GM12878 (cell line): ENCODE measurements around the gene TSHZ2. TPM values are rescaled to one million over a fixed set of nuclear protein-coding genes. Genes with fewer than 3 reads are reported as not detected.

Experiments
- ATAC-seq: fragments of 200-7000 bp; cut with Tn5 transposase; 3 replicates; pipeline ENCODE4 v1.9.1; 2020; ENCODE audit warnings: mild to moderate bottlenecking, moderate library complexity
- BruUV-seq: library from RNA; stranded (reverse); fragments of 400-500 nt; replicated peaks from 2 replicates; lab custom pipeline; 2021; lab: Mats Ljungman, UMichigan
- CTCF ChIA-PET: fragments of 300-600 bp; sonication (Branson Sonifier 250); formaldehyde crosslinking; extraction: SDS; loops from one replicate; lab custom pipeline; 2021; ENCODE audit warnings: inconsistent platforms; lab: Yijun Ruan, JAX
- POLR2A ChIA-PET: fragments of 350-600 bp; formaldehyde crosslinking; extraction: SDS; loops from one replicate; lab custom pipeline; 2021; ENCODE audit warnings: inconsistent platforms; lab: Charles Lee
- RAD21 ChIA-PET: fragments of 300-600 bp; sonication (Branson Sonifier 250); formaldehyde crosslinking; loops from one replicate; lab custom pipeline; 2023; ENCODE audit warnings: antibody characterized with exemption; ENCODE audit not compliant: unreplicated experiment; lab: Charles Lee
- SMC1A ChIA-PET: fragments of 300-600 bp; sonication (Branson Sonifier 250); formaldehyde crosslinking; loops from one replicate; lab custom pipeline; 2023; ENCODE audit not compliant: unreplicated experiment, uncharacterized antibody; lab: Charles Lee
- DNase-seq: peaks from one replicate; pipeline ENCODE4 v3.0.0-alpha.2; 2011; ENCODE audit warnings: low read depth, low spot score
- FAIRE-seq: peaks from 3 replicates; lab custom pipeline; 2011; peaks lifted over from hg19 to GRCh38; lab: Jason Lieb, UNC
- H2AFZ ChIP-seq: 2 replicates; pipeline ENCODE4 v1.6.0; 2011; ENCODE audit warnings: low read depth, low read length, control low read depth; ENCODE audit not compliant: control insufficient read depth
- H3K27ac ChIP-seq: 2 replicates; pipeline ENCODE4 v1.5.1; 2011; ENCODE audit warnings: control low read depth; ENCODE audit not compliant: control insufficient read depth, insufficient read depth
- H3K27me3 ChIP-seq, 2 experiments: replicated peaks in 1 of 2; 2 replicates each; pipeline versions ENCODE4 v1.6.0 to v1.6.1; 2011; ENCODE audit warnings: low read length in 1 of 2; ENCODE audit not compliant: control insufficient read depth in 2 of 2, insufficient read depth in 2 of 2
- H3K36me3 ChIP-seq, 2 experiments: 2 replicates each; pipeline ENCODE4 v1.5.1; 2011; ENCODE audit warnings: low read length in 1 of 2; ENCODE audit not compliant: control insufficient read depth in 2 of 2, insufficient read depth in 2 of 2
- H3K4me1 ChIP-seq: 2 replicates; pipeline ENCODE4 v1.6.1; 2011; ENCODE audit warnings: mild to moderate bottlenecking, low read length, moderate library complexity, mixed read lengths; ENCODE audit not compliant: control insufficient read depth, insufficient read depth
- H3K4me2 ChIP-seq: 2 replicates; pipeline ENCODE4 v1.6.0; 2011; ENCODE audit warnings: control low read depth; ENCODE audit not compliant: control insufficient read depth, insufficient read depth
- H3K4me3 ChIP-seq: fragments of 200-600 bp; sonication (generic); 2 replicates; pipeline ENCODE4 v1.5.1; 2016
- H3K79me2 ChIP-seq: 2 replicates; pipeline ENCODE4 v1.6.0; 2011; ENCODE audit warnings: low read length; ENCODE audit not compliant: control insufficient read depth, insufficient read depth
- H3K9ac ChIP-seq: 2 replicates; pipeline ENCODE4 v1.8.0; 2011; ENCODE audit warnings: low read length, control low read depth, mixed read lengths; ENCODE audit not compliant: control insufficient read depth, insufficient read depth
- H3K9me3 ChIP-seq: replicated peaks from 3 replicates; pipeline ENCODE4 v1.5.1; 2011; ENCODE audit warnings: mild to moderate bottlenecking, low read length; ENCODE audit not compliant: control insufficient read depth, insufficient read depth
- H4K20me1 ChIP-seq: 2 replicates; pipeline ENCODE4 v1.6.0; 2011; ENCODE audit not compliant: control insufficient read depth, insufficient read depth
- HDAC6 ChIP-seq: fragments of 200-600 bp; sonication (generic); IDR thresholded peaks from one replicate; pipeline ENCODE4 v1.8.0; 2017; ENCODE audit warnings: antibody characterized with exemption; ENCODE audit not compliant: unreplicated experiment
- HDGF ChIP-seq: fragments of 450-650 bp; IDR thresholded peaks from 2 replicates; pipeline ENCODE4 v1.6.1; 2016; ENCODE audit warnings: antibody characterized with exemption
- SUZ12 ChIP-seq: fragments of 200-600 bp; sonication (generic); IDR thresholded peaks from one replicate; pipeline ENCODE4 v1.6.1; 2018; ENCODE audit warnings: antibody characterized with exemption, mild to moderate bottlenecking; ENCODE audit not compliant: unreplicated experiment
- WGBS: methylation state at CpG from one replicate; pipeline ENCODE4 v1.1.6; 2016; ENCODE audit warnings: low lambda C conversion rate; ENCODE audit not compliant: insufficient replicate concordance, insufficient coverage; ENCODE audit errors: missing lambda C conversion rate; 5-methylcytosine and 5-hydroxymethylcytosine counted together
- in situ Hi-C: fragments of 300-500 bp; cut with MboI; formaldehyde crosslinking; loops from 9 replicates; pipeline ENCODE4 v1.14.3; 2018; ENCODE audit warnings: mixed read lengths
- intact Hi-C: fragments of 100-400 bp; cut with micrococcal nuclease; formaldehyde crosslinking; loops from one replicate; pipeline ENCODE4 v1.14.2; 2022; ENCODE audit not compliant: unreplicated experiment
- polyA plus RNA-seq, 11 experiments: library from polyadenylated mRNA; depleted of rRNA in 4 of 11; unstranded in 6 of 11; stranded (reverse) in 5 of 11; fragments of >200 nt; fragmentation: Nextera tagmentation in 4 of 11; fragmentation: Illumina TruSeq in 1 of 11; extraction: Ambion mirVana in 4 of 11; extraction: Trizol in 1 of 11; gene quantifications; 1 replicate in 1 of 11; 2 replicates in 10 of 11; pipeline versions ENCODE4 v1.2.1 to v1.2.3, GENCODE V29; 2011 to 2016; ENCODE audit warnings: inconsistent platforms in 2 of 11, missing spikeins in 2 of 11, low read depth in 1 of 11
- total RNA-seq, 4 experiments: library from RNA; depleted of rRNA in 3 of 4; stranded (reverse); fragments of >200 nt in 3 of 4; fragmentation: Illumina TruSeq in 1 of 4; extraction: Trizol in 1 of 4; gene quantifications; 2 replicates each; pipeline versions ENCODE4 v1.2.1 to v1.2.3, GENCODE V29; 2013 to 2021
- TF ChIP-seq, protein P1 (sequence below): fragments of 450-650 bp; IDR thresholded peaks from 2 replicates; pipeline ENCODE4 v1.6.1; 2016; ENCODE audit warnings: mild to moderate bottlenecking, moderate library complexity, borderline replicate concordance

The TSHZ2 gene
- total and polyA plus RNA-seq, 10 of the 15 experiments (the other 5 are each of a cell fraction or from before 2014, with no cell fraction given) = 0.01 to 0.86 (median 0.13) TPM; not detected in 2

- ChIA-PET CTCF (no interaction called here), SMC1A (no interaction called here), POLR2A (no interaction called here), RAD21 (no interaction called here)
- in situ Hi-C loops = no loop called here
- no peak overlapping the region for H3K4me2 ChIP-seq
- no peak overlapping the region for H3K4me3 ChIP-seq
- no peak for DNase-seq
- no peaks in the 10 kb centered on the region; a peak in 1 of 4 replicates for H3K27me3 ChIP-seq
- no peak for FAIRE-seq
- WGBS = 5% methylated on average over 1 of the region's 1 CpG
- no peak overlapping the region for H2AFZ ChIP-seq
- no peaks in the 10 kb centered on the region for H4K20me1 ChIP-seq
- no peak overlapping the region for H3K9ac ChIP-seq
- no peaks in the 10 kb centered on the region for H3K79me2 ChIP-seq
- TF ChIP-seq HDAC6 (no peak), SUZ12 (no peak), HDGF (no peak)
- TF ChIP-seq, protein P1, sequence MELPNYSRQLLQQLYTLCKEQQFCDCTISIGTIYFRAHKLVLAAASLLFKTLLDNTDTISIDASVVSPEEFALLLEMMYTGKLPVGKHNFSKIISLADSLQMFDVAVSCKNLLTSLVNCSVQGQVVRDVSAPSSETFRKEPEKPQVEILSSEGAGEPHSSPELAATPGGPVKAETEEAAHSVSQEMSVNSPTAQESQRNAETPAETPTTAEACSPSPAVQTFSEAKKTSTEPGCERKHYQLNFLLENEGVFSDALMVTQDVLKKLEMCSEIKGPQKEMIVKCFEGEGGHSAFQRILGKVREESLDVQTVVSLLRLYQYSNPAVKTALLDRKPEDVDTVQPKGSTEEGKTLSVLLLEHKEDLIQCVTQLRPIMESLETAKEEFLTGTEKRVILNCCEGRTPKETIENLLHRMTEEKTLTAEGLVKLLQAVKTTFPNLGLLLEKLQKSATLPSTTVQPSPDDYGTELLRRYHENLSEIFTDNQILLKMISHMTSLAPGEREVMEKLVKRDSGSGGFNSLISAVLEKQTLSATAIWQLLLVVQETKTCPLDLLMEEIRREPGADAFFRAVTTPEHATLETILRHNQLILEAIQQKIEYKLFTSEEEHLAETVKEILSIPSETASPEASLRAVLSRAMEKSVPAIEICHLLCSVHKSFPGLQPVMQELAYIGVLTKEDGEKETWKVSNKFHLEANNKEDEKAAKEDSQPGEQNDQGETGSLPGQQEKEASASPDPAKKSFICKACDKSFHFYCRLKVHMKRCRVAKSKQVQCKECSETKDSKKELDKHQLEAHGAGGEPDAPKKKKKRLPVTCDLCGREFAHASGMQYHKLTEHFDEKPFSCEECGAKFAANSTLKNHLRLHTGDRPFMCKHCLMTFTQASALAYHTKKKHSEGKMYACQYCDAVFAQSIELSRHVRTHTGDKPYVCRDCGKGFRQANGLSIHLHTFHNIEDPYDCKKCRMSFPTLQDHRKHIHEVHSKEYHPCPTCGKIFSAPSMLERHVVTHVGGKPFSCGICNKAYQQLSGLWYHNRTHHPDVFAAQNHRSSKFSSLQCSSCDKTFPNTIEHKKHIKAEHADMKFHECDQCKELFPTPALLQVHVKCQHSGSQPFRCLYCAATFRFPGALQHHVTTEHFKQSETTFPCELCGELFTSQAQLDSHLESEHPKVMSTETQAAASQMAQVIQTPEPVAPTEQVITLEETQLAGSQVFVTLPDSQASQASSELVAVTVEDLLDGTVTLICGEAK = peak; percentile 63
- intact Hi-C loops = no loop called here
- no peaks in the 10 kb centered on the region for H3K9me3 ChIP-seq
- ATAC-seq = no peak
- no peak overlapping the region for H3K27ac ChIP-seq
- H3K36me3 ChIP-seq = no peaks in the 10 kb centered on the region
- no peaks in the 10 kb centered on the region for H3K4me1 ChIP-seq
- no TSS peak for BruUV-seq
These were observed 357.6 kb downstream of the TSHZ2 start for GRCh38 chr20:53329781-53330180.
